Transverse colon (tissue), 4 donors: ENCODE data around the gene PRKCI. TPM values are rescaled to one million over a fixed set of nuclear protein-coding genes. Genes with fewer than 3 reads are reported as not detected.

Experiments used
- DNase-seq: peaks from one replicate; pipeline ENCODE4 v3.0.0-alpha.2; 2019
- H3K27ac ChIP-seq, 4 donors: fragments of 200-600 bp; sonication (generic); 2 replicates each; pipeline ENCODE4 v1.5.1; 2016 to 2018; ENCODE audit warnings: inconsistent platforms in 4 of 4
- H3K27me3 ChIP-seq: fragments of 200-600 bp; sonication (generic); 2 replicates; pipeline ENCODE4 v1.5.1; 2017; ENCODE audit warnings: inconsistent platforms
- H3K36me3 ChIP-seq, 4 donors: fragments of 200-600 bp; sonication (generic); 2 replicates each; pipeline ENCODE4 v1.5.1; 2017 to 2019; ENCODE audit warnings: inconsistent platforms in 4 of 4
- H3K4me1 ChIP-seq, 4 donors: fragments of 200-600 bp; sonication (generic); 2 replicates each; pipeline ENCODE4 v1.5.1; 2017 to 2020; ENCODE audit warnings: inconsistent platforms in 4 of 4
- H3K4me3 ChIP-seq, 4 donors: fragments of 200-600 bp; sonication (generic); 1 replicate in 1 of 4; 2 replicates in 3 of 4; pipeline versions ENCODE4 v1.5.1 to v1.6.1; 2017 to 2019; ENCODE audit warnings: inconsistent platforms in 4 of 4
- H3K9me3 ChIP-seq, 2 donors: fragments of 200-600 bp; sonication (generic); 2 replicates each; pipeline ENCODE4 v1.5.1; 2017 to 2019; ENCODE audit warnings: inconsistent platforms in 2 of 2
- CTCF ChIP-seq, 5 experiments: fragments of 200-600 bp in 3 of 5; fragments of 450-650 bp in 2 of 5; sonication (generic) in 3 of 5; IDR thresholded peaks; 1 replicate in 2 of 5; 2 replicates in 3 of 5; pipeline ENCODE4 v1.5.1; 2016 to 2017; ENCODE audit warnings: antibody characterized with exemption in 5 of 5, inconsistent platforms in 3 of 5, mild to moderate bottlenecking in 2 of 5, moderate library complexity in 1 of 5
- EP300 ChIP-seq: sonication (generic); formaldehyde crosslinking; IDR thresholded peaks from one replicate; pipeline ENCODE4 v1.6.1; 2017; ENCODE audit warnings: antibody characterized with exemption, low read depth
- POLR2A ChIP-seq: fragments of 450-650 bp; IDR thresholded peaks from one replicate; pipeline ENCODE4 v1.6.1; 2016; ENCODE audit warnings: antibody characterized with exemption, mild to moderate bottlenecking, moderate library complexity
- POLR2AphosphoS5 ChIP-seq, 3 donors: sonication (generic); formaldehyde crosslinking; IDR thresholded peaks; one replicate each; pipeline ENCODE4 v1.6.1; 2016; ENCODE audit warnings: antibody characterized with exemption in 3 of 3
- WGBS, 2 donors: methylation state at CpG; one replicate each; pipeline ENCODE4 v1.1.5; 2018; ENCODE audit warnings: low coverage in 1 of 2; 5-methylcytosine and 5-hydroxymethylcytosine counted together
- in situ Hi-C, 4 donors: fragments of 200-750 bp; cut with MboI; loops; one replicate each; pipeline versions ENCODE4 v1.15.0 to v1.15.1; 2017; ENCODE audit warnings: low sequenced_read_pairs in 3 of 4, low pct_ligation_motif_present in 1 of 4, low pct_unique_long_range_greater_than_20kb in 1 of 4
- intact Hi-C: fragments of 100-400 bp; cut with DNase I; formaldehyde crosslinking; loops from one replicate; pipeline ENCODE4 v1.15.1; 2023; ENCODE audit warnings: low total_unique reads
- total RNA-seq, 4 donors: library from RNA; depleted of rRNA; stranded (reverse); fragments of >200 nt; gene quantifications; one replicate each; pipeline ENCODE4 v1.1.0, GENCODE V29; 2016

PRKCI gene
- total RNA-seq, 4 donors from 2014 or later: 21.1 to 52.1 (median 36.0) TPM

- 89 to 100% methylated on average over 1 to 5 of the region's 5 CpGs for WGBS, 2 donors
- DNase-seq: no peak
- H3K36me3 ChIP-seq: no peaks in the 10 kb centered on the region
- intact Hi-C loops: no loop called here
- in situ Hi-C loops: no loop called here
- H3K9me3 ChIP-seq: no peaks in the 10 kb centered on the region
- no peaks in the 10 kb centered on the region for H3K4me1 ChIP-seq
- no peaks in the 10 kb centered on the region for H3K27me3 ChIP-seq
- no peak overlapping the region for H3K27ac ChIP-seq
- no peak for TF ChIP-seq POLR2AphosphoS5 (IDR thresholded peaks at IDR 0.05)
- no peak for TF ChIP-seq EP300
- no peak for TF ChIP-seq CTCF (IDR thresholded peaks at IDR 0.05)
- TF ChIP-seq POLR2A: no peak
- H3K4me3 ChIP-seq: no peak overlapping the region
Observed at GRCh38 chr3:170201527-170201926, 20.7 kb upstream of the PRKCI start.

- intact Hi-C loops (no loop called here), in situ Hi-C loops (no loop called here)
- no peaks in the 10 kb centered on the region for H3K36me3 ChIP-seq
- H3K4me3 ChIP-seq: no peak overlapping the region
- H3K27ac ChIP-seq: no peak overlapping the region
- DNase-seq: no peak
- no peaks in the 10 kb centered on the region for H3K9me3 ChIP-seq
- no peaks in the 10 kb centered on the region for H3K27me3 ChIP-seq
- no peaks in the 10 kb centered on the region for H3K4me1 ChIP-seq
- TF ChIP-seq CTCF (IDR thresholded peaks at IDR 0.05) (no peak), EP300 (no peak)
- WGBS, 2 donors: 86 to 94% methylated on average over 4 of the region's 4 CpGs
Observed at GRCh38 chr3:170203457-170203856, 18.8 kb upstream of the PRKCI start.

- no peak for DNase-seq
- 73 to 79% methylated on average over 3 of the region's 3 CpGs for WGBS, 2 donors
- no peak overlapping the region for H3K27ac ChIP-seq
Observed at GRCh38 chr3:170204023-170204472, 18.2 kb upstream of the PRKCI start.

GRCh38 chr3:170204509-170204908, 17.7 kb upstream of the PRKCI start:
- no peak overlapping the region for H3K4me3 ChIP-seq
- no peak overlapping the region for H3K27ac ChIP-seq
- 79 to 92% methylated on average over 5 to 10 of the region's 10 CpGs for WGBS, 2 donors
- intact Hi-C loops (no loop called here), in situ Hi-C loops (no loop called here)
- H3K36me3 ChIP-seq: no peaks in the 10 kb centered on the region
- no peak for TF ChIP-seq POLR2A
- TF ChIP-seq EP300: no peak
- TF ChIP-seq POLR2AphosphoS5 (IDR thresholded peaks at IDR 0.05): no peak
- TF ChIP-seq CTCF (IDR thresholded peaks at IDR 0.05): no peak
- no peaks in the 10 kb centered on the region for H3K9me3 ChIP-seq
- DNase-seq: no peak
- H3K27me3 ChIP-seq: no peaks in the 10 kb centered on the region
- no peaks in the 10 kb centered on the region for H3K4me1 ChIP-seq

More at GRCh38 chr3:170204023-170204472, 18.2 kb upstream of the PRKCI start:
- intact Hi-C loops: no loop called here
- H3K9me3 ChIP-seq: no peaks in the 10 kb centered on the region
- H3K4me1 ChIP-seq: no peaks in the 10 kb centered on the region
- TF ChIP-seq POLR2A (no peak), CTCF (IDR thresholded peaks at IDR 0.05) (no peak), POLR2AphosphoS5 (IDR thresholded peaks at IDR 0.05) (no peak), EP300 (no peak)
- in situ Hi-C loops: no loop called here
- H3K4me3 ChIP-seq: no peak overlapping the region
- H3K27me3 ChIP-seq: no peaks in the 10 kb centered on the region
- H3K36me3 ChIP-seq: no peaks in the 10 kb centered on the region
